Measurements from ENCODE around the gene SYNM.

- no peak for TF ChIP-seq POLR2A (IDR thresholded peaks at IDR 0.05)
- TF ChIP-seq CTCF (IDR thresholded peaks at IDR 0.05) = no peak
Measured at GRCh38 chr15:99143242-99143641, 38.4 kb downstream of the SYNM start.

All from Peyer's patch (tissue), 4 donors.